T47D (cell line): ENCODE measurements around the gene EIF5.

Experiments used
- DNase-seq, 2 experiments: peaks; one replicate each; pipeline versions ENCODE4 v3.0.0 to v3.0.0-alpha.2; 2011 to 2012; ENCODE audit warnings: low read depth in 1 of 2, low spot score in 1 of 2
- JUND ChIP-seq: IDR thresholded peaks from 2 replicates; pipeline ENCODE4 v1.6.1; 2012; ENCODE audit warnings: low read depth
- in situ Hi-C: cut with HindIII; loops from 2 replicates; pipeline ENCODE4 v1.10.0; 2016; ENCODE audit warnings: low sequenced_read_pairs, low pct_unique_long_range_greater_than_20kb

The EIF5 gene

DNA sequence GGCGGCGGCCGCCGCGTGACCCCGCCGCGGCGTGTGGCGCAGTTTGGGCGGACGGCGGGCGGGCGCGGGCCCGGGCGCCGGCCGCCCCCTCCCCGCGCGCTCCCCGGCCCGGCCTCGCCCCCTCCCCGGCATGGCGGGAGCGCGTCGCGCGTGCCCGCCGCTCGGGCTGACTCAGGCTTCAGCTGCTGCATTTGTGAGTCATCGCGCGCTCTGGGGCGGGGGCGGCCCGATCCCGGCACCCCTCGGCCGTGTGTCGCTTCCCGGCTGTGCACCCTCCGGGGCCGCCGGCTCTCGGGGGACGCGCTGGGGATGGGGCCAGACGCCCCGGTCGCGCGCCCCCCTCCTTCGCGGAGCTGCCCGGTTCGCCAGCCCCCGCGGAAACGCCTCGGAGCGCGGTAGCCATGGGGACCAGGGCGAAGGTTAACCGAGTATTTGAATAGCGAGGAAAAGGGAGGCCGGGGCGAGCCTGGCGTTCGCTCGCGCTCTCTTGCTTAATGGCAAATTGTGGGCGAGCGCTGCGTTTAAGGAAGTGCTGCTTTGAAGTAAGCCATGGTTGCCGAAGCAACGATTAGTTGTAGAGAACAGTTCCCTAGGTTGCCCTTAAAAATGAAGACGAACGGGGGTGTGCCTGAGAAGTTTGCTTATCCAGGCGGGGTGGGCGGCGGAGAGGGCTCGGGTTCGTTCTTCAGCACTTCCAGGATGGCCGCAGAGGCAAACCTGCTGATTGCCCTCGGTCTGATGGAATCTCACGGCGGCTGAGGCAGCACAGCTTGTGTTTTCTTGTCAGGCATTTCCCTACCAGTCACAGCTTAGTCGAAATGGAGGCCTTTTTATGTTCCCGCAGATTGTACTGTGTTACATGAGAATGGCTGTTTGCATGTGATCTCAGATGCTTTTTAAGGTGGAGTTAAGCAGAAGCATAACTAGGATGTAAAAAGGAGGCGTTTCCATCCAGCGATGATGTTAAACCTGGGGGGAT lies 896 bp downstream of the EIF5 start:
- DNase-seq = peak; percentile 38 to 71
- no peak for TF ChIP-seq JUND
- in situ Hi-C loops = no loop called here

GRCh38 chr14:103336191-103336590 lies 2.2 kb downstream of the EIF5 start:
- TF ChIP-seq JUND = no peak
- in situ Hi-C loops = no loop called here
- no peak for DNase-seq

DNA sequence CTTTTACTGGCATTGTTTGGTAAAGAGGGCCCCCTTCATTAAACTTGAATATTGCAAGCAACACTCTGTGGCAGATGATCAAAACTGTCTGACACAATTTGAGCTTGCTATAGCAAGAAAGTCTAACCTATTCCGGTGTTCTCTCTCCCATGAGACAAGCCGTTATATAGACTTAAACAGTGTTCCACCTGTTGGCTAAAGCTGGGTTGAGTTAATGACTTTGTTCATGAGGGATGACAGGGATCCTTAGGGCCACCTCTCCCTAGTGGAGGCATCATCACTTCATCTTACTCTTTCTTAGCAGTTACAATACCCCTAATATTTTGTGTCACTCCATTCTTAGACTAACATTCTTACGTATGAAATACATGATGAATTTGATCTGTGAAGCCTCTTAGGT lies 3.8 kb downstream of the EIF5 start:
- in situ Hi-C loops = no loop called here
- no peak for TF ChIP-seq JUND
- no peak for DNase-seq

DNA sequence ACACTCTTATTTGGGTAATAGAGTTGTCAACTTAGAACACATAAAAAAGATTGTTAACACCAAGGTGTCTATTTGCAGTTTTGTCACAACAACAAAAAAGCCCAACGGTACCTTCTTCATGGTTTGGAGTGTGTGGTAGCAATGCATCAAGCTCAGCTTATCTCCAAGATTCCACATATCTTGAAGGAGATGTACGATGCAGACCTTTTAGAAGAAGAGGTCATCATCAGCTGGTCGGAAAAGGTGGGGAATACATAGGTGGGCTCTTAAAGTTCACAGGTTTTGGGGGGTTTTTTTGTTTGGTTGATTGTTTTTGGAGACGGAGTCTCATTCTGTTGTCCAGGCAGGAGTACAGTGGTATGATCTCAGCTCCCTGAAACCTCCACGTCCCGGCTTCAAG lies 5.5 kb downstream of the EIF5 start:
- TF ChIP-seq JUND = no peak
- in situ Hi-C loops = no loop called here
- DNase-seq = no peak

GRCh38 chr14:103340480-103341212 lies 6.6 kb downstream of the EIF5 start:
- in situ Hi-C loops = no loop called here
- DNase-seq = no peak
- no peak for TF ChIP-seq JUND

- DNase-seq = no peak
- in situ Hi-C loops = no loop called here
- TF ChIP-seq JUND = no peak
Measured at GRCh38 chr14:103341250-103342129, 7.5 kb downstream of the EIF5 start.

DNA sequence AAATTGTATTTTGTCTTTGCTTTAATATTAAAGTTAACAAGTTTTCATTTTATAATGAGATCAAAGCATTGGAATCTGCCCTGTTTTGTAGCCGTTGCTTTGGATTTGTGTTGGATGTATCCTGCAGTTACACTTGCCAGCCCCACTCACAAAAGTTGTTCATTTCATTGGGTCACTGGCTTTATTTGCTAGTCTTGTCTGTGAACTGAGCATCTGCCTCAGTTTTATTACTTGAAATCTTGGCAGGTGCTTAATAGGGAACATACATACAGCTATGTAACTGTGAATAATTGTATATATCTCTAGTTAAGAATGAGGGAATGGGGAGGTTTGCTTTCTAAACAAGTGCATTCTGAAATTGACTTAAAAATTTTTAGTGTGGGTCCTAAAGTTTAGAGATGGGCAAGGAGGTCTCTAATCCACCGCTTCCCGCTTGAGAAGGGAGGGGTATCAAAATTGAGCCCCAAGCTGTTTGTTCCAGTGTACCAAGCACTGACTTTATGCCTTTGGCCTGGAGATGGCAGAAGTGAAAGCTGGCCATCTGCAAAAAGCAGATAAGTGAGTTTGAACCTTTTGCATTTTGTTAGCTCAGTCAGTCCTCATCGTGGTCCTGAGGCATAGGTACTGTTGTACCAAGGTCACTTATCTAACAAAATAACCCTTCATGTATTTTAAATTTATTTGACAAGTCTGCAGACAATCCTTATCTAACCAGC lies 9.3 kb downstream of the EIF5 start:
- in situ Hi-C loops = no loop called here
- no peak for TF ChIP-seq JUND
- no peak for DNase-seq

- in situ Hi-C loops = no loop called here
- no peak for TF ChIP-seq JUND
- DNase-seq = no peak
Measured at GRCh38 chr14:103343905-103344797, 10.1 kb downstream of the EIF5 start.

GRCh38 chr14:103346286-103346685 lies 12.2 kb downstream of the EIF5 start:
- TF ChIP-seq JUND = no peak
- in situ Hi-C loops = no loop called here
- DNase-seq = no peak

GRCh38 chr14:103347091-103347815 lies 13.2 kb downstream of the EIF5 start:
- no peak for DNase-seq
- no peak for TF ChIP-seq JUND
- in situ Hi-C loops = no loop called here

DNA sequence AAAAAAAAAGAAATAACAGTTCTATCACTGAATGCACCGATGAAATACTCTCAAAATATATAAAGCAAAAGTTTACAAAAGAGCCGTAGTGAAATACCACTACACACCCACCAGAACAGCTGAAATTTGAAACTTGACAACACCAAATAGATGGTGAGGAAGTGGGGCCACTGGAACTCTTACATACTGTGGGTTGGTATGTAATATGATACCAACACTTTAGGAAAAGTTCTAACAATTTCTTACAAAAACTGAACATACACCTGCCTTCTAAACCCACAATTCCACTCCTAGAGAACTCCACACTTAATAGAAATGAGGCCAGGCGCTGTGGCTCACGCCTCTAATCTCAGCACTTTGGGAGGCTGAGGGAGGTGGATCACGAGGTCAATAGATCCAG lies 14.1 kb downstream of the EIF5 start:
- in situ Hi-C loops = no loop called here
- no peak for TF ChIP-seq JUND
- no peak for DNase-seq
